Skin epidermis (tissue), 12 donors: ENCODE data around the gene RUSF1.
A peak's percentile ranks its signal among the peaks of the same experiment; 100 is the strongest.

Experiments
- H3K27ac ChIP-seq, 21 experiments: fragments of 200-600 bp; sonication (generic) in 11 of 21; one replicate each; pipeline ENCODE4 v1.5.0; 2020; ENCODE audit warnings: mild to moderate bottlenecking in 3 of 21, inconsistent platforms in 2 of 21, moderate library complexity in 2 of 21
- H3K4me3 ChIP-seq, 7 experiments: fragments of 200-600 bp; sonication (generic) in 2 of 7; one replicate each; pipeline ENCODE4 v1.5.0; 2020; ENCODE audit warnings: inconsistent platforms in 2 of 7, mild to moderate bottlenecking in 2 of 7, moderate library complexity in 1 of 7

RUSF1 gene

DNA sequence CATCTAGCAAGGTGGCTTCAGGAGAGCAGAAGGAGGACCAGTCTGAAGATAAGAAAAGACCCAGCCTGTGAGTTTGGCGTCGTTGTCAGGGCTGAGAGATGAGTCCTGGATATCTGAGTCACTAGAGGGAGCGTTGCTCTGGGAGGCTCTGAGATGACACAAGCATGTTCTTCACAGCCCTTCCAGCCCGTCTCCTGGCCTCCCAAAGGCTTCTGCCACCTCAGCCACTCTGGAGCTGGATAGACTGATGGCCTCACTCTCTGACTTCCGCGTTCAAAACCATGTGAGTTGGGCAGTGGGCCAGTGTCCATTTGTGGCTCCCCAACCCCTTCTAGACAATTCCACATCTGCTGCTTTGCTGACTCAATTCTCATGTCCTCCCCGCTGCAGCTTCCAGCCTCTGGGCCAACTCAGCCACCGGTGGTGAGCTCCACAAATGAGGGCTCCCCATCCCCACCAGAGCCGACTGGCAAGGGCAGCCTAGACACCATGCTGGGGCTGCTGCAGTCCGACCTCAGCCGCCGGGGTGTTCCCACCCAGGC lies 33.9 kb downstream of the RUSF1 start:
- Histone ChIP-seq H3K27ac (peak overlapping the region in 2 of 21 experiments; percentile 34 to 39), H3K4me3 (no peak overlapping the region)

DNA sequence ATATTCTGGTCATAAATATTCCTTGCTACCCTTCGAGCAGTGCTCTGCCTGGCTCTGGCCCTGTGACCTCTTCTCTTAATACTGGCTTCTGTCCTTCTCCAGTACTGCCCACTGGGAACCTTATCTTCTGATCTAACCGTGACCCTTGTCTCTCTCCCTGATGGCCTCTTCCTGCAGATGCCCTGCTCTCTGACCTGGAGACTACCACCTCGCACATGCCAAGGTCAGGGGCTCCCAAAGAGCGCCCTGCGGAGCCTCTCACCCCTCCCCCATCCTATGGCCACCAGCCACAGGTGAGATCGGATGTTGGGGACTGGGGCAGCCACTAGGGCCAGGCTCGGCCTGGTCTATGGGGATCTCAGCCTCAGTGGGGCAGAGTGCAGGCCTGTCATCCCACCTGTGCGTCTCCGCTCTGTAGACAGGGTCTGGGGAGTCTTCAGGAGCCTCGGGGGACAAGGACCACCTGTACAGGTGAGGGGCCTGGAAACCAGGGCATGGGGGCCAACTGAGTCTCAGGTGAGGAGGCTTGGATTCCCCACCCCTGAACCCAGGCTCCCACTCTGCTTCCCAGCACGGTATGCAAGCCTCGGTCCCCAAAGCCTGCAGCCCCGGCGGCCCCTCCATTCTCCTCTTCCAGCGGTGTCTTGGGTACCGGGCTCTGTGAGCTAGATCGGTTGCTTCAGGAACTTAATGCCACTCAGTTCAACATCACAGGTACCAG lies 34.8 kb downstream of the RUSF1 start:
- Histone ChIP-seq H3K27ac (peak overlapping the region in 3 of 21 experiments; percentile 34 to 93 (median 39)), H3K4me3 (no peak overlapping the region)

DNA sequence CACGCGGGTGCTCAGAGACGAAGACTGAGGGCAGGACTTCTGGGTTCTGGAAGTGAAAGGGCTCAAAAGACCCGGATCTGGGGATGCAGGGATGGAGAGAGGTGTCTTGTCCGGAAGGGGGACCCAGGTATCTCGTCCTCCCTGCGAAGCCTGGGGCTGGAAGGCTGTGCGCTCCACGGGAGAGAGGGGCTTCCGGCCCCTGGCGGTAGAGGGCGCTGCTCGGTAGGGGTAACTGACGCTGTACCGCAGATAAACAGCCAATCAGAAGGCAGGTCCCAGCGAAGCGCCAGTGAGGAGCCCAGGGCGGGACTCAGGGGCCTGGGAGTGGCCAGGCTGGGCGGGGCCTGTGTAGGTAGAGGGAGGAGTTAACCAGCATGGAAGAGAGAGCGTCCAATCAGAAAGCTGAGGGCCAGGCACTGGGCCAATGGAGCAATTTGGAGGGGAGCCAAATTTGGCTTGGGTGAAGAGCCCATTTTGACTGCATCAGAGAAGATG lies 35.4 kb downstream of the RUSF1 start:
- peak overlapping the region; percentile 34 to 95 (median 87) for H3K27ac ChIP-seq
- H3K4me3 ChIP-seq: peak overlapping the region; percentile 44 to 65 (median 49)

DNA sequence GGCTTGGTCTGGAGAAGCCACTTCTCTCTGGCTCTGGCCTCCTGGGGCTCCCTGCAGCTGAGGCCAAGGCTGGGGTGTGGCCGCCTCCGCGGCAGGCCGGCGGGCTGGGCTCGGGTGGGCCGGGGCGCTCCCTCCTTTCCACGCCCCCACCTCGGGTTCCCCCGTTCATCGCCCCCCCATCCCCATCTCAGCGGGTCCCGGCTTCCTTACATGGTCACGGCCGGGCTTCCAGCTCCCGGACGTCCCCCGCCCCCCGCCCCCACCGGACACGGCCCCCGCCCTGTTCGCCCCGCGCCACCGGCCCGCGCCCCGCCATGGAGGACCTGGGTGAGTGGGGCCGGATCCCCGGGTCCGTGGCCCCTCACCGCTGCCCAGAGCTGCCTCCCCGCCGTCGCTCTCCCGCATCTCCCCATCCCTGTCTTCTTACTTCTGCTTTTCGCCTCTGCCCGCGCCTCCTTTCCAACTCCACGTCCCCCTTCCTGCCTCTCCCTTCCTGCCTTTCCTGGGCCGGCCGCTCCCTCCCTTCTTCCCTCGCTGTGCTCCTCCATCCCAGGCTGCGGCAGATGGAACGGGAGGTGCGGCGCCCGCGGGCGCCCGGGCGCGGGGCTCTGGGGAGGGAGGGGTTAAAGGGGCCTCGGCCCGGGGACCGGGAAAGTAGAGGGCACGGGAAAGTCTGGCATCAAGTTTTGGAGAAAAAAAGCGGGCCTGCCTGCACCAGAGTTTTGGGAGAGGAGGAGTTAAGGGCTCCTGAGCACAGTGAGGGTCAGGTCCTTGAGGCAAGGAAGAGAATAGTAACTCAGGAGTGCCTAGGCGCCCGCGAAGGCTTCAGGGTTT lies 36.1 kb downstream of the RUSF1 start, which contains the start of gene TGFB1I1:
Gene TGFB1I1 (plus strand): TSS at position 278 of the 834 bp plus-strand sequence. CDS start 37 bp downstream, at position 315.
- H3K4me3 ChIP-seq: peak within 1 kb of the TSS; percentile 44 to 65 (median 49)
- H3K27ac ChIP-seq: peak within 1 kb of the TSS; percentile 34 to 95 (median 87)

DNA sequence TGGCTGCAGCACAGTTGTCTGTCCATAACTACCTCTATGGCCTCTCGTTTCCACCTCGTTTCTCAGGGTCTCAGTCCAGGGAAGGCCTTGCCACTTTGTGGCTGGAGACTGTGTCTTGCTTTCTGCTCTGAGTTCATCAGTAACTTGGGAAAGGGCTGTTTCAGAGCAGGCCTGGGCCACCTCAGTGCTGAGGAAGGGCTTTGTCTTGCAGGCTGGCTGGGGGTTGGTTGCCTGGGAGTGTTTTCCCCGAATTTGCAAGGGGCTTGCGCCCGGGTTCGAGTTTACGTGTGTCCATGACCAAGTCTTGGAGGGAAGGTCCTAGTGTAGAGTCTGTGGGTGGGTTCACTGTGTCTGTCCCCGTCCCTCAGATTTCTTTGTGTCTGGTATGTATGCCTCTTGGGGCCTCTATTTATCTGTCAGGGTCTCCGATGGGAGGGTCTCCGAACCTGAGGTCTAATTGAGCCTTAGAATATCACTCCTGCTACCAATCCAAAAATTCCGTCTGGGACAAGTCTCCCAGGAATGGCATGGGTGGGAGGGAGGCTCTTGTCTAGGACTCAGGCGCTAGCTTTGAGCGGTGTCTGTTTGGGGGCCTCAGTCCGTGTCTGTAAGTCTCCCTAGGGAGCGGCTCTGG lies 36.8 kb downstream of the RUSF1 start:
- peak overlapping the region in 20 of 21 experiments; percentile 34 to 95 (median 87) for H3K27ac ChIP-seq

DNA sequence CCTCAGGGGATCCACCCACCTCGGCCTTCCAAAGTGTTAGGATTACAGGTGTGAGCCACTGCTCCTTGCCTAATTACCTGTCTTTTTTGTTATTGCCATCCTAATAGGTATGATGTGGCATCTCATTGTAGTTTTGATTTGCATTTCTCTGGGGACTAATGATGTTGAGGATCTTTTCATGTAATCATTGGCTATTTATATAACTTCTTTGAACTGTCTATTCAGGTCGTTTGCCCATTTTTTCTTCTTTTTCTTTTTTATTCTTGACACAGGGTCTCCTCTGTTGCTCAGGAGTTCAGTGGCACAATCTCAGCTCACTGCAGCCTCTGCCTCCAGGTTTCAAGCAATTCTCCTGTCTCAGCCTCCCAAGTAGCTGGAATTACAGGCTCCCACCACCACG lies 37.6 kb downstream of the RUSF1 start:
- Histone ChIP-seq H3K27ac (peak overlapping the region in 7 of 21 experiments; percentile 62 to 95 (median 91)), H3K4me3 (no peak overlapping the region)

More for the DNA sequence above, 36.8 kb downstream of the RUSF1 start:
- H3K4me3 ChIP-seq: peak overlapping the region; percentile 44 to 65 (median 49)

DNA sequence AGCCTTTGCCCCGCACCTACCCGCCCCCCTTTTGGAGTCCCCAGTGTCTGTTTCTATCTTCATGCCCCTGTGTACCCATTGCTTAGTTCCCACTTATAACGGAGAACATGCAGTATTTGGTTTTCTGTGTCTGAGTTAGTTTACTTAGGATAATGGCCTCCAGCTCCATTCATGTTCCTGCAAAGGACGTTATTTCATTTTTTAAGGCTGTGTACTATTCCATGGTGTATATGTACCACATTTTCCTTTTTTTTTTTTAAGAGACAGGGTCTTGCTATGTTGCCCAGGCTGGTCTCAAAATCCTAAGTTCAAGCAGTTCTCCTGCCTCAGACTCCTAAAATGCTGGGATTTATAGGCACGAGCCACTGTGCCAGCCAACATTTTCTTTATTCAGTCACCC lies 40.3 kb downstream of the RUSF1 start:
- Histone ChIP-seq H3K4me3 (no peak overlapping the region), H3K27ac (no peak overlapping the region)

DNA sequence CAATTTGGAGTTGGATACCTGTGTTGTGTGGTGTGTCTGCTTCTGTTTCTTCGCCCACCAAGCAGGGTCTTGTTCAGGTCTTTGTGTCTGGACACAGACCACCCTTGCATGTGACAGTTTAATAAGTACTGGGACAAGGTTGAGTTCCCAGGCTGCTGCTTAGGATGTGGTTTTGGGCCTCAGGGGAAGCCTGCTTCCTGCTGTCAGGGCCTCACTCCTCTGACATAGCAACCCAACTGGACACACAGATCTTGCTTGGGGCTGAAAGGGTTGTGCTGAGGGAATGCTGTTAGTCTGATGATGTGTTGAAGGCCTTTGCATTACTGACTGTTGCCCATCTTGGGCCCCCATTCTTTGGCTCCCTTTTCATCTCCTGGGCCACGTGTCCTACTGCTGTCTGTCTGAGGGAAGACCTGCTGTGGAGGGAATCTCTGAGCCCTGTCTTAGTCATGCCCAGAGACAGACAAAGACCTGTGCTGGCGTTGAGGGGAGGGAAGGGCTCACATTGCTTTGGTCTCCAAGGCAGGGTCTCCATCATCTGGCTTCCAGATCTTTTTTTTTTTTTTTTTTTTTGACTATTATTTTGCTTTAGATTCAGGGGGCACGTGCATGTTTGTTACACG lies 40.9 kb downstream of the RUSF1 start:
- Histone ChIP-seq H3K4me3 (no peak overlapping the region), H3K27ac (peak overlapping the region in 7 of 21 experiments; percentile 1 to 63 (median 15))

DNA sequence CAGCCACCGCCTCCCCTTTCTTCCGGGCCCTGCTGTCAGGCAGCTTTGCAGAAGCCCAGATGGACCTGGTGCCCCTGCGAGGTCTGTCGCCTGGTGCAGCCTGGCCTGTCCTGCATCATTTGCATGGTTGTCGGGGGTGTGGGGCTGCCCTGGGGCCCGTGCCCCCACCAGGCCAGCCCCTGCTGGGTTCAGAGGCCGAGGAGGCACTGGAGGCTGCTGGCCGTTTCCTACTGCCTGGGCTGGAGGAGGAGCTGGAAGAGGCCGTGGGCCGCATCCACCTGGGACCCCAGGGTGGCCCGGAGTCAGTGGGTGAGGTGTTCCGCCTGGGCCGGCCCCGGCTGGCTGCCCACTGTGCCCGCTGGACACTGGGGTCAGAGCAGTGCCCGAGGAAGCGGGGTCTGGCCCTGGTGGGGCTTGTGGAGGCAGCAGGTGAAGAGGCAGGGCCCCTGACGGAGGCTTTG lies 41.8 kb downstream of the RUSF1 start:
- no peak overlapping the region for H3K4me3 ChIP-seq
- H3K27ac ChIP-seq: peak overlapping the region in 6 of 21 experiments; percentile 1 to 63 (median 22)

DNA sequence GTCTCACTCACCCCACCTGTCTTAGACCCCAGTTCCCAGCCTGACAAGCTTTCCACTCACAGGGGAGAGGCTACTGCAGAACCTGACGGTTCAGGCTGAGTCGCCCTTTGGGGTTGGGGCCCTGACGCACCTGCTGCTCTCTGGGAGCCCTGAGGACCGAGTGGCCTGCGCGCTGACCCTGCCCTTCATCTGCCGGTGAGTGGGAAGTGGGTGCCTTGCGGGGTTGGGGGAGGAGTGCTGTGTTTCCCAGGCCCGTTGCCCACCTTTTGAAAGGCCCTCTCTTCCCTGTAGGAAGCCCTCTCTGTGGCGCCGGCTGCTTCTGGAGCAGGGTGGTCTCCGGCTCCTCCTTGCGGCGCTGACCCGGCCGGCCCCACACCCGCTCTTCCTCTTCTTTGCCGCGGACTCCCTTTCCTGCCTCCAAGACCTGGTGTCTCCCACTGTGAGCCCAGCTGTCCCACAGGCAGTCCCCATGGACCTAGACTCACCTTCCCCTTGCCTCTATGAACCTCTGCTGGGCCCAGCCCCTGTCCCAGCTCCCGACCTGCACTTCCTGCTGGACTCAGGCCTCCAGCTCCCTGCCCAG lies 42.3 kb downstream of the RUSF1 start:
- H3K27ac ChIP-seq: peak overlapping the region in 3 of 21 experiments; percentile 1 to 63 (median 21)

DNA sequence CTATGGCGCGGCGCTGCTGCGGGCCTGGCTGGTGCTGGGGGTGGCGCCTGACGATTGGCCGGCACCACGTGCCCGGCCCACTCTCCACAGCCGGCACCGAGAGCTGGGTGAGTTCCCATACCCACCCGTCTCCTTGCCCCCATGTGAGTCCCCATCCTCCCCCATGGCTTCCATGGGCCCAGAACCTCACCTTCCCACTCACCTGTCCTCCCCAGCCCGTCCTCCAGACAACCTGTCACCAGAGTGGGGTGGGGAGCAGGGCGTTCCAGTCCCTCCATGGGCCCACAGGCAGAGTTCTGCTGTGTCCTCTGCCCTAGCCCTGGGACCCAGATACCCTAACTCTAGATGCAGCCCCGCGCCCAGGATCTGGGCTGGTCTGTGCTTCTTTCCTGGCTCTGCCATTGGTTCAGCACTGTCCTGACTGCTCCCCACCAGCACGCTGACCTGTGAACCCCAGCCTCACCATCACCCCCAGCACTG lies 43.4 kb downstream of the RUSF1 start:
- H3K4me3 ChIP-seq: no peak overlapping the region
- H3K27ac ChIP-seq: no peak overlapping the region

More for the DNA sequence above, 42.3 kb downstream of the RUSF1 start:
- H3K4me3 ChIP-seq: no peak overlapping the region

DNA sequence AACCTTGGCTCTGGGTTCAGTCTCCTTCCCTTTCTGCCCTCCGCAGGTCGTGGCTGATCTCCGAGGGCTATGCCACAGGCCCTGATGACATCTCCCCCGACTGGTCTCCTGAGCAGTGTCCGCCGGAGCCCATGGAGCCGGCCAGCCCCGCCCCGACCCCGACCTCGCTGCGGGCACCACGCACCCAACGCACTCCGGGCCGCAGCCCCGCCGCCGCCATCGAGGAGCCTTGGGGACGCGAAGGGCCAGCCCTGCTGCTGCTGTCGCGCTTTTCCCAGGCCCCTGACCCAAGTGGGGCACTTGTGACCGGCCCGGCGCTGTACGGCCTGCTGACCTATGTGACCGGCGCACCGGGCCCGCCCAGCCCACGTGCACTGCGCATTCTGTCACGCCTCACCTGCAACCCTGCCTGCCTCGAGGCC lies 43.8 kb downstream of the RUSF1 start:
- H3K27ac ChIP-seq: no peak overlapping the region
- H3K4me3 ChIP-seq: no peak overlapping the region

DNA sequence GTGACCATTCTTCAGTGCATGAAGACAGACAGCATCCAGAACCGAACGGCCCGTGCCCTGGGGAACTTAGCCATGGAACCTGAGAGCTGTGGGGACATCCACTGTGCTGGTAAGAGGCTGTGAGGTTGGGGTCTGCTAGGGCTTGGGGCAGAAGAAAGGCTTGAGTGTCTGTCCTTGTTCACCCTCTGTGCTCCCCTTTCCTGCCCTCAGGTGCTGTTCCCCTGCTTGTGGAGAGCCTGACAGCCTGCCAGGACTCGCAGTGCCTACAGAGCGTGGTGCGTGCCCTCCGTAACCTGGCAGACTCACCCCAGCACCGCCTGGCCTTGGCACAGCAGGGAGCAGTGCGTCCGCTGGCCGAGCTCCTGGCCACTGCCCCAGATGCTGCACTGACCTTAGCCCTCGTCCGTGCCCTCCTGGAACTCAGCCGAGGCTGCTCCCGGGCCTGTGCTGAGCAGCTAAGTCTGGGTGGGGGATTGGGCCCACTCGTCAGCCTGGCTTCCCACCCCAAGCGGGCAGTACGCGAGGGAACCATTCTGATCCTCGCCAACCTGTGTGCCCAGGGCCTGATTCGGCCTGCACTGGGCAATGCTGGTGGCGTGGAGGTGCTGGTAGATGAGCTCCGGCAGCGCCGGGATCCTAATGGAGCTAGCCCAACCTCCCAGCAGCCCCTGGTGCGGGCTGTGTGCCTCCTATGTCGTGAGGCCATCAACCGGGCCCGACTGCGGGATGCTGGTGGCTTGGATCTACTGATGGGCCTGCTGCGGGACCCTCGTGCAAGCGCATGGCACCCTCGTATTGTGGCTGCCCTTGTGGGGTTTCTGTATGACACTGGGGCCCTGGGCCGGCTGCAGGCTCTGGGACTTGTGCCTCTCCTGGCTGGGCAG lies 46.0 kb downstream of the RUSF1 start:
- H3K4me3 ChIP-seq: no peak overlapping the region

DNA sequence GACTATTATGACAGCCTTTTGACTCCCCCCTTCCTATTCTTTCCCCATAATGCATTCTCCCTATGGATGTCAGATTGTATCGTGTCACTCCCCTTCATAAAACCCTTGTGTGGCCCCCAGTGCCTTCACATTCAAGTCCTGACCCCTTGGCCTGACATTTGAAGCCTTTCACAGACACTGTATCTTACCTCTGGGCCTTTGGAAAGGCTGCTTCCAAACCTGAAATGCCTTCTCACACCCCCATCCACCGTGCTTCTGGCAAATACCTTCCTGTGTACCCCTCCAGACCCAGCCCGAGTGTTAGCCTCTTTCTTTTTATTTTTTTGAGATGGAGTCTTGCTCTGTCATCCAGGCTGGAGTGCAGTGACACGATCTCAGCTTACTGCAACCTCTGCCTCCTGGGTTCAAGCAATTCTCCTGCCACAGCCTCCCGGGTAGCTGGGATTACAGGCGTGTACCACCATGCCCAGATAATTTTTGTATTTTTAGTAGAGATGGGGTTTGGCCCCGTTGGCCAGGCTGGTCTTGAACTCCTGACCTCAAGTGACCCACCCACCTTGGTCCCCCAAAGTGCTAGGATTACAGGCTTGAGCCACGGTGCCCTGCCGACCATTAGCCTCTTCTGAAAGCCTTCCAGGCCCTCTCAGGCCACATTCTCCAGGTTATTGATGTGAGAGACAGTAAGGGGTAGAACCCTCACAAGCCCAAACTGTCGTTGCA lies 46.8 kb downstream of the RUSF1 start:
- Histone ChIP-seq H3K4me3 (no peak overlapping the region), H3K27ac (peak overlapping the region in 1 of 21 experiments; percentile 100)

More for the DNA sequence above, 46.0 kb downstream of the RUSF1 start:
- H3K27ac ChIP-seq: no peak overlapping the region

DNA sequence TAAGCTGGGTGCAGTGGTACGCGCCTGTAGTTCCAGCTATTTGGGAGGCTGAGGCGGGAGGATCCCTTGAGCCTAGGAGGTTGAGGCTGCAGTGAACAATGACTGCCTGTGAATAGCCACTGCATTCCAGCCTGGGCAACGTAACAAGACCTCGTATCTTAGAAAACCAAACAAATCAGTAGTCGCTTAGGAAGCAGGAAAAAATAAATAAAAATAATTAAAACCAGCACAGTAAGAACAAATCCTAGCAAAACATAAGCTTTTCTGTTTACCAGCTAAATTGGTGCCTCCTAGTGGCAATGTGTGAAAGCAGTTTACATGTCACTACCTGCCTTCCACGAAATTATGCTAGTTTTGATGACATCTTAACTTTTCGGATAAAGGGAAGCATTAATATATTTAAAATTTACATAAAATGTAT lies 47.6 kb downstream of the RUSF1 start:
- Histone ChIP-seq H3K4me3 (peak overlapping the region in 6 of 7 experiments; percentile 8 to 76 (median 62)), H3K27ac (peak overlapping the region in 19 of 21 experiments; percentile 41 to 100 (median 98))

DNA sequence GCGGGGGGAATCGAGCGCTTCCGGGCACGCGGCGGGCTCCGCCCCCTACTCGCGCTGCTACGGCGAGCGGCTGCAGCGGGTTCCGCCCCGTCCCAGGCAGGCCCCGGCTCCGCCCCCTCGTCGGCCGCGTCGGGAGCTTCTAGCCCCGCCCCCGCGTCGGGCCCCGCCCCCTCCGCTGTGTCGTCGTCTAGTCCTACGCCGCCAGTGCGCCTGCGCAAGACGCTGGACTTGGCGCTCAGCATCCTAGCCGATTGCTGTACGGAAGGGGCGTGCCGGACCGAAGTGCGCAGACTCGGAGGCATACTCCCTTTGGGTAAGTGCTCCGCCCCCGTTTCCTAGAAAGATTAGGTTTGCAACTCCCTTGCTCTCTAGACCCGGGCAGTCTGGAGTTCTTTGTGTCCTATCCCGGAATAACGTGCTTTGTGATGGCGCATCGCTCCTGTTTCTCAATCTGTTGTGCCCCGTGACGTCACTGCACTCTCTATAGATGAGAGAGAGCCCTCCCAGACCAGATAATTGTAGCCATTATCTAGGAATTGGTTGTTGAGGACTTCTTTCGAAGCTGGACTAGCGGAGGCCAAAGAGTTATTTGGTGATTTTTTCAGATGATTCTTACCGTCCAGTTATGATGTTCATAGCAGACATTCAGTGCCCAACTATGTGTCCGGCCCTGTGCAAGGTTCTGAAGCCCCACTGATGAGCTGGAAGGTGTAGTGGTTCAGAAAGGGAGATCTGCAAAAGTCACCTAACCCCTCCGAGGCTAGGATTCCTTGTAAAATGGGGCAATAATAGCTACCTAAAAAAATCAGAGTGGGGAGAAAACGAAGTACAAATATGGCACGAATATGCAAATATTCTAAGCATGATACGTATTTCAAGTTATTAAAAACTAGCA lies 48.3 kb downstream of the RUSF1 start:
- peak overlapping the region; percentile 92 to 100 (median 100) for H3K27ac ChIP-seq
- H3K4me3 ChIP-seq: peak overlapping the region; percentile 50 to 84 (median 71)
